Activated CD4-positive, CD25-positive, alpha-beta regulatory T cell (primary cell): ENCODE data around the gene GRM3.
"Not testable (repeated sequence)": the region's sequence is repeated elsewhere in the genome, so short reads cannot be mapped to it uniquely, and the experiment has no call there.

ENCODE experiments used
- DNase-seq, 4 experiments: peaks; one replicate each; lab custom pipeline; 2025; lab: John Stamatoyannopoulos, UW

Gene GRM3

GRCh38 chr7:86643561-86644281, at the start of gene GRM3:
GRM3 (plus strand) TSS chr7:86643909; CDS start chr7:86765146, 121,237 bp downstream.
- DNase-seq = no peak

GRCh38 chr7:86598311-86598710, 45.4 kb upstream of the GRM3 start:
- no peak for DNase-seq

- no peak for DNase-seq
Observed at GRCh38 chr7:86598721-86599120, 45.0 kb upstream of the GRM3 start.

GRCh38 chr7:86600506-86601290, 43.0 kb upstream of the GRM3 start:
- no peak for DNase-seq

- not testable (repeated sequence) for DNase-seq
Observed at GRCh38 chr7:86615711-86616110, 28.0 kb upstream of the GRM3 start.

- DNase-seq = no peak
Observed at GRCh38 chr7:86644282-86645224, 844 bp downstream of the GRM3 start.

- no peak for DNase-seq
Observed at GRCh38 chr7:86645225-86645608, 1.5 kb downstream of the GRM3 start.

GRCh38 chr7:86645676-86646276, 2.1 kb downstream of the GRM3 start:
- no peak for DNase-seq

- DNase-seq = no peak
Observed at GRCh38 chr7:86647385-86648094, 3.8 kb downstream of the GRM3 start.

GRCh38 chr7:86648169-86648568, 4.5 kb downstream of the GRM3 start:
- no peak for DNase-seq

GRCh38 chr7:86653919-86654659, 10.4 kb downstream of the GRM3 start:
- DNase-seq = no peak

GRCh38 chr7:86657948-86658347, 14.2 kb downstream of the GRM3 start:
- no peak for DNase-seq

- no peak for DNase-seq
Observed at GRCh38 chr7:86660950-86661462, 17.3 kb downstream of the GRM3 start.

- DNase-seq = no peak
Observed at GRCh38 chr7:86664486-86664885, 20.8 kb downstream of the GRM3 start.

- no peak for DNase-seq
Observed at GRCh38 chr7:86664991-86665390, 21.3 kb downstream of the GRM3 start.

GRCh38 chr7:86665669-86666068, 22.0 kb downstream of the GRM3 start:
- no peak for DNase-seq

GRCh38 chr7:86667732-86668131, 24.0 kb downstream of the GRM3 start:
- DNase-seq = no peak

GRCh38 chr7:86668315-86668714, 24.6 kb downstream of the GRM3 start:
- DNase-seq = no peak

- DNase-seq = no peak
Observed at GRCh38 chr7:86687831-86688230, 44.1 kb downstream of the GRM3 start.

GRCh38 chr7:86689363-86689762, 45.7 kb downstream of the GRM3 start:
- no peak for DNase-seq
